ENCODE results near the gene VAMP8.

The VAMP8 gene

GRCh38 chr2:85594715-85595300, 17.4 kb downstream of the VAMP8 start:
- peak overlapping the region; percentile 88 for H2AFZ ChIP-seq (ENCODE audit: low read length)
- H4K20me1 ChIP-seq (ENCODE audit: insufficient read depth, low read length, poor library complexity, severe bottlenecking) = peaks cover 18% of the 10 kb centered on the region
- TF ChIP-seq EZH2phosphoT487 (IDR thresholded peaks at IDR 0.05; ENCODE audit: borderline replicate concordance) (no peak), CTCF (conservative IDR thresholded peaks at IDR 0.05; ENCODE audit: low read length) (no peak)
- H3K36me3 ChIP-seq (ENCODE audit: insufficient read depth, low read length) = no peaks in the 10 kb centered on the region; the same call in 1 of the 2 replicates
- H3K79me2 ChIP-seq (ENCODE audit: insufficient read depth, low read length) = peaks cover 55% of the 10 kb centered on the region
- H3K4me2 ChIP-seq (ENCODE audit: low read depth, low read length, poor library complexity, severe bottlenecking) = peak overlapping the region; percentile 88
- peak overlapping the region; percentile 89 for H3K9ac ChIP-seq (ENCODE audit: low read depth, low read length, poor library complexity, severe bottlenecking)
- no peaks in the 10 kb centered on the region for H3K9me3 ChIP-seq (ENCODE audit: insufficient read depth, low read depth, low read length)
- H3K9me2 ChIP-seq (replicated peaks; ENCODE audit: low read depth, low read length) = no peaks in the 10 kb centered on the region
- H3K4me3 ChIP-seq (ENCODE audit: low read length, poor library complexity, severe bottlenecking) = peak overlapping the region; percentile 97
- H3F3A ChIP-seq (ENCODE audit: low read depth) = no peaks in the 10 kb centered on the region
- no peaks in the 10 kb centered on the region for H3K27me3 ChIP-seq (ENCODE audit: insufficient read depth, low read length, poor library complexity, severe bottlenecking)
- peaks cover 38% of the 10 kb centered on the region for H3K4me1 ChIP-seq (ENCODE audit: insufficient read depth, low read length, poor library complexity, severe bottlenecking)

GRCh38 chr2:85595301-85596025, 18.1 kb downstream of the VAMP8 start, which contains the start of gene RNF181:
RNF181 (plus strand) TSS chr2:85595745; CDS start chr2:85595764, 19 bp downstream.
- H3K9ac ChIP-seq (ENCODE audit: low read depth, low read length, poor library complexity, severe bottlenecking) = peak within 1 kb of the TSS; percentile 89
- H4K20me1 ChIP-seq (ENCODE audit: insufficient read depth, low read length, poor library complexity, severe bottlenecking) = peaks cover 18% of the 10 kb centered on the region
- H3K9me2 ChIP-seq (replicated peaks; ENCODE audit: low read depth, low read length) = no peaks in the 10 kb centered on the region
- peaks cover 31% of the 10 kb centered on the region for H3K4me1 ChIP-seq (ENCODE audit: insufficient read depth, low read length, poor library complexity, severe bottlenecking)
- no peaks in the 10 kb centered on the region; the same call in 1 of the 2 replicates for H3K36me3 ChIP-seq (ENCODE audit: insufficient read depth, low read length)
- peak within 1 kb of the TSS; percentile 96 for H3K4me2 ChIP-seq (ENCODE audit: low read depth, low read length, poor library complexity, severe bottlenecking)
- H3K4me3 ChIP-seq (ENCODE audit: low read length, poor library complexity, severe bottlenecking) = peak within 1 kb of the TSS; percentile 97
- no peaks in the 10 kb centered on the region for H3K9me3 ChIP-seq (ENCODE audit: insufficient read depth, low read depth, low read length)
- H3K79me2 ChIP-seq (ENCODE audit: insufficient read depth, low read length) = peaks cover 50% of the 10 kb centered on the region
- H3F3A ChIP-seq (ENCODE audit: low read depth) = no peaks in the 10 kb centered on the region
- TF ChIP-seq CTCF (conservative IDR thresholded peaks at IDR 0.05; ENCODE audit: low read length) (no peak), EZH2phosphoT487 (IDR thresholded peaks at IDR 0.05; ENCODE audit: borderline replicate concordance) (no peak)
- H2AFZ ChIP-seq (ENCODE audit: low read length) = peak within 1 kb of the TSS; percentile 88
- no peaks in the 10 kb centered on the region for H3K27me3 ChIP-seq (ENCODE audit: insufficient read depth, low read length, poor library complexity, severe bottlenecking)

GRCh38 chr2:85596026-85596333, 18.6 kb downstream of the VAMP8 start:
- no peak for TF ChIP-seq EZH2phosphoT487 (IDR thresholded peaks at IDR 0.05; ENCODE audit: borderline replicate concordance)
- no peak for TF ChIP-seq CTCF (conservative IDR thresholded peaks at IDR 0.05; ENCODE audit: low read length)
- no peaks in the 10 kb centered on the region for H3K9me2 ChIP-seq (replicated peaks; ENCODE audit: low read depth, low read length)
- H3K9me3 ChIP-seq (ENCODE audit: insufficient read depth, low read depth, low read length) = no peaks in the 10 kb centered on the region
- H2AFZ ChIP-seq (ENCODE audit: low read length) = peak overlapping the region; percentile 76
- H3F3A ChIP-seq (ENCODE audit: low read depth) = no peaks in the 10 kb centered on the region
- peaks cover 18% of the 10 kb centered on the region for H4K20me1 ChIP-seq (ENCODE audit: insufficient read depth, low read length, poor library complexity, severe bottlenecking)
- peak overlapping the region; percentile 89 for H3K9ac ChIP-seq (ENCODE audit: low read depth, low read length, poor library complexity, severe bottlenecking)
- H3K36me3 ChIP-seq (ENCODE audit: insufficient read depth, low read length) = no peaks in the 10 kb centered on the region; the same call in 1 of the 2 replicates
- H3K79me2 ChIP-seq (ENCODE audit: insufficient read depth, low read length) = peaks cover 45% of the 10 kb centered on the region
- H3K4me2 ChIP-seq (ENCODE audit: low read depth, low read length, poor library complexity, severe bottlenecking) = peak overlapping the region; percentile 96
- H3K27me3 ChIP-seq (ENCODE audit: insufficient read depth, low read length, poor library complexity, severe bottlenecking) = no peaks in the 10 kb centered on the region
- H3K4me1 ChIP-seq (ENCODE audit: insufficient read depth, low read length, poor library complexity, severe bottlenecking) = peaks cover 27% of the 10 kb centered on the region
- peak overlapping the region; percentile 97 for H3K4me3 ChIP-seq (ENCODE audit: low read length, poor library complexity, severe bottlenecking)
